Measurements from ENCODE around the gene SLC38A3. TPM values are rescaled to one million over a fixed set of nuclear protein-coding genes. Genes with fewer than 3 reads are reported as not detected.
"Not testable (repeated sequence)": the region's sequence is repeated elsewhere in the genome, so short reads cannot be mapped to it uniquely, and the experiment has no call there.

The SLC38A3 gene
- polyA plus RNA-seq, 1 donor: 3.9 TPM

GRCh38 chr3:50210510-50211367, 5.7 kb downstream of the SLC38A3 start:
- no peak for DNase-seq (ENCODE audit: low read depth)

- DNase-seq (ENCODE audit: low read depth): not testable (repeated sequence)
These were observed 6.3 kb downstream of the SLC38A3 start for GRCh38 chr3:50211368-50211717.

- DNase-seq (ENCODE audit: low read depth): no peak
These were observed 6.9 kb downstream of the SLC38A3 start for GRCh38 chr3:50211930-50212329.

GRCh38 chr3:50212502-50212901, 7.4 kb downstream of the SLC38A3 start:
- DNase-seq (ENCODE audit: low read depth): no peak

- no peak for DNase-seq (ENCODE audit: low read depth)
These were observed 7.9 kb downstream of the SLC38A3 start for GRCh38 chr3:50212971-50213370.

GRCh38 chr3:50213373-50213772, 8.3 kb downstream of the SLC38A3 start:
- DNase-seq (ENCODE audit: low read depth): no peak

- no peak for DNase-seq (ENCODE audit: low read depth)
These were observed 9.8 kb downstream of the SLC38A3 start for GRCh38 chr3:50214824-50215223.

- no peak for DNase-seq (ENCODE audit: low read depth)
These were observed 10.5 kb downstream of the SLC38A3 start for GRCh38 chr3:50215529-50215928.

- no peak for DNase-seq (ENCODE audit: low read depth)
These were observed 12.6 kb downstream of the SLC38A3 start for GRCh38 chr3:50217681-50218080.

- no peak for DNase-seq (ENCODE audit: low read depth)
These were observed 13.4 kb downstream of the SLC38A3 start for GRCh38 chr3:50218448-50218847.

- DNase-seq (ENCODE audit: low read depth): no peak
These were observed 14.2 kb downstream of the SLC38A3 start for GRCh38 chr3:50219285-50219684.

- no peak for DNase-seq (ENCODE audit: low read depth)
These were observed 15.0 kb downstream of the SLC38A3 start for GRCh38 chr3:50220109-50220508.

GRCh38 chr3:50221051-50221410, 16.0 kb downstream of the SLC38A3 start:
- no peak for DNase-seq (ENCODE audit: low read depth)

GRCh38 chr3:50221411-50222168, 16.5 kb downstream of the SLC38A3 start:
- no peak for DNase-seq (ENCODE audit: low read depth)

- no peak for DNase-seq (ENCODE audit: low read depth)
These were observed 17.1 kb downstream of the SLC38A3 start for GRCh38 chr3:50222169-50222528.

GRCh38 chr3:50224639-50225038, 19.6 kb downstream of the SLC38A3 start:
- no peak for DNase-seq (ENCODE audit: low read depth)

- no peak for DNase-seq (ENCODE audit: low read depth)
These were observed 21.9 kb downstream of the SLC38A3 start for GRCh38 chr3:50226888-50227389.

GRCh38 chr3:50227390-50228183, 22.5 kb downstream of the SLC38A3 start:
- DNase-seq (ENCODE audit: low read depth): peak; percentile 74

- not testable (repeated sequence) for DNase-seq (ENCODE audit: low read depth)
These were observed 23.2 kb downstream of the SLC38A3 start for GRCh38 chr3:50228184-50228763.

- no peak for DNase-seq (ENCODE audit: low read depth)
These were observed 24.4 kb downstream of the SLC38A3 start for GRCh38 chr3:50229490-50229889.

- no peak for DNase-seq (ENCODE audit: low read depth)
These were observed 25.2 kb downstream of the SLC38A3 start for GRCh38 chr3:50230104-50230793.

All from forelimb muscle (tissue), 1 donor.